Uterus (tissue), 4 donors: ENCODE measurements around the gene KCNA3. TPM values are rescaled to one million over a fixed set of nuclear protein-coding genes. Genes with fewer than 3 reads are reported as not detected.

Experiments used
- DNase-seq, 2 donors: peaks; one replicate each; pipeline ENCODE4 v3.0.0-alpha.2; 2019 to 2020
- H3K27ac ChIP-seq, 2 donors: fragments of 200-600 bp; sonication (generic); 1 replicate in 1 of 2; 2 replicates in 1 of 2; pipeline ENCODE4 v1.5.1; 2016 to 2018
- H3K27me3 ChIP-seq, 2 donors: fragments of 200-600 bp; sonication (generic); one replicate each; pipeline ENCODE4 v1.5.1; 2018 to 2019; ENCODE audit warnings: control low read depth in 1 of 2
- H3K36me3 ChIP-seq, 2 donors: fragments of 200-600 bp; sonication (generic); one replicate each; pipeline ENCODE4 v1.5.1; 2019; ENCODE audit warnings: control low read depth in 1 of 2
- H3K4me1 ChIP-seq, 2 donors: fragments of 200-600 bp; sonication (generic); one replicate each; pipeline ENCODE4 v1.5.1; 2018 to 2019; ENCODE audit warnings: control low read depth in 1 of 2
- H3K4me3 ChIP-seq, 2 donors: fragments of 200-600 bp; sonication (generic); 1 replicate in 1 of 2; 2 replicates in 1 of 2; pipeline ENCODE4 v1.5.1; 2018 to 2019; ENCODE audit warnings: mild to moderate bottlenecking in 1 of 2
- H3K9me3 ChIP-seq, 2 donors: fragments of 200-600 bp; sonication (generic); one replicate each; pipeline ENCODE4 v1.5.1; 2019; ENCODE audit warnings: control low read depth in 1 of 2
- CTCF ChIP-seq, 4 experiments: fragments of 200-600 bp in 2 of 4; fragments of 450-650 bp in 2 of 4; sonication (generic) in 2 of 4; IDR thresholded peaks; one replicate each; pipeline ENCODE4 v1.5.1; 2016 to 2019; ENCODE audit warnings: antibody characterized with exemption in 4 of 4, mild to moderate bottlenecking in 2 of 4, moderate library complexity in 1 of 4
- POLR2A ChIP-seq, 2 donors: fragments of 450-650 bp; IDR thresholded peaks; one replicate each; pipeline ENCODE4 v1.6.1; 2016; ENCODE audit warnings: antibody characterized with exemption in 2 of 2, mild to moderate bottlenecking in 1 of 2, moderate library complexity in 1 of 2
- intact Hi-C: fragments of 100-400 bp; cut with DNase I; formaldehyde crosslinking; loops from one replicate; pipeline ENCODE4 v1.15.1; 2023; ENCODE audit warnings: low total_unique reads
- total RNA-seq, 4 donors: library from RNA; depleted of rRNA in 3 of 4; stranded (reverse); fragments of >200 nt in 3 of 4; gene quantifications; one replicate each; pipeline versions ENCODE4 v1.1.0 to v1.2.4, GENCODE V29; 2014 to 2023
- donor health status: DM: yes; HTN: yes; CAD: no.

The KCNA3 gene
- total RNA-seq, 4 donors from 2014 or later, result 1.3 to 5.6 (median 2.0) TPM

- TF ChIP-seq POLR2A (IDR thresholded peaks at IDR 0.05), result no peak
- no peak for TF ChIP-seq CTCF (IDR thresholded peaks at IDR 0.05)
- intact Hi-C loops, result no loop called here
- Histone ChIP-seq H3K4me1 (peaks cover 0 to 10% of the 10 kb centered on the region in 2 donors), H3K4me3 (no peak overlapping the region), H3K9me3 (no peaks in the 10 kb centered on the region), H3K27ac (peak overlapping the region; percentile 47 to 52), H3K36me3 (no peaks in the 10 kb centered on the region), H3K27me3 (no peaks in the 10 kb centered on the region)
- no peak for DNase-seq
These were observed 29.5 kb downstream of the KCNA3 start for GRCh38 chr1:110645211-110645610.

GRCh38 chr1:110643879-110644472, 30.8 kb downstream of the KCNA3 start:
- Histone ChIP-seq H3K27me3 (no peaks in the 10 kb centered on the region), H3K27ac (no peak overlapping the region), H3K36me3 (no peaks in the 10 kb centered on the region), H3K4me1 (peaks cover 0 to 10% of the 10 kb centered on the region in 2 donors), H3K4me3 (no peak overlapping the region), H3K9me3 (no peaks in the 10 kb centered on the region)
- intact Hi-C loops, result no loop called here
- TF ChIP-seq CTCF (IDR thresholded peaks at IDR 0.05) (no peak), POLR2A (IDR thresholded peaks at IDR 0.05) (no peak)
- no peak for DNase-seq

- Histone ChIP-seq H3K27ac (no peak overlapping the region), H3K4me3 (no peak overlapping the region), H3K9me3 (no peaks in the 10 kb centered on the region), H3K27me3 (no peaks in the 10 kb centered on the region), H3K4me1 (peaks cover 0 to 1% of the 10 kb centered on the region in 2 donors), H3K36me3 (no peaks in the 10 kb centered on the region)
- TF ChIP-seq CTCF (IDR thresholded peaks at IDR 0.05), result no peak
- no peak for TF ChIP-seq POLR2A (IDR thresholded peaks at IDR 0.05)
- DNase-seq, result no peak
- intact Hi-C loops, result no loop called here
These were observed 34.9 kb downstream of the KCNA3 start for GRCh38 chr1:110639724-110640386.

- intact Hi-C loops, result no loop called here
- H3K4me3 ChIP-seq, result no peak overlapping the region
- H3K27me3 ChIP-seq, result no peaks in the 10 kb centered on the region
- TF ChIP-seq POLR2A (IDR thresholded peaks at IDR 0.05), result no peak
- no peak for TF ChIP-seq CTCF (IDR thresholded peaks at IDR 0.05)
- no peaks in the 10 kb centered on the region for H3K36me3 ChIP-seq
- DNase-seq, result no peak
- no peak overlapping the region for H3K27ac ChIP-seq
- peaks cover 0 to 3% of the 10 kb centered on the region in 2 donors for H3K4me1 ChIP-seq
- H3K9me3 ChIP-seq, result no peaks in the 10 kb centered on the region
These were observed 36.2 kb downstream of the KCNA3 start for GRCh38 chr1:110638556-110638955.

- H3K9me3 ChIP-seq, result no peaks in the 10 kb centered on the region
- H3K4me1 ChIP-seq, result peaks cover 0 to 3% of the 10 kb centered on the region in 2 donors
- TF ChIP-seq POLR2A (IDR thresholded peaks at IDR 0.05) (no peak), CTCF (IDR thresholded peaks at IDR 0.05) (no peak)
- H3K27me3 ChIP-seq, result no peaks in the 10 kb centered on the region
- intact Hi-C loops, result no loop called here
- no peak overlapping the region for H3K27ac ChIP-seq
- H3K4me3 ChIP-seq, result no peak overlapping the region
- DNase-seq, result no peak
- H3K36me3 ChIP-seq, result no peaks in the 10 kb centered on the region
These were observed 36.7 kb downstream of the KCNA3 start for GRCh38 chr1:110638058-110638457.
